Gastroesophageal sphincter (tissue), 4 donors: ENCODE data around the gene ACSL6. TPM values are rescaled to one million over a fixed set of nuclear protein-coding genes. Genes with fewer than 3 reads are reported as not detected.

ENCODE experiments used
- ATAC-seq: fragments of 150-250 bp; one replicate; pipeline ENCODE4 v1.9.1; 2016; ENCODE audit warnings: mild to moderate bottlenecking, moderate library complexity
- H3K27ac ChIP-seq, 4 donors: fragments of 200-600 bp; sonication (generic) in 3 of 4; 1 replicate in 3 of 4; 2 replicates in 1 of 4; pipeline ENCODE4 v1.5.1; 2016 to 2019
- H3K27me3 ChIP-seq: fragments of 200-600 bp; sonication (generic); one replicate; pipeline ENCODE4 v1.5.1; 2019
- H3K36me3 ChIP-seq, 2 donors: fragments of 200-600 bp; sonication (generic); one replicate each; pipeline ENCODE4 v1.5.1; 2019; ENCODE audit warnings: control low read depth in 1 of 2
- H3K4me1 ChIP-seq, 3 donors: fragments of 200-600 bp; sonication (generic); 1 replicate in 2 of 3; 2 replicates in 1 of 3; pipeline ENCODE4 v1.5.1; 2016 to 2019; ENCODE audit warnings: control low read depth in 2 of 3
- H3K4me3 ChIP-seq, 2 donors: fragments of 200-600 bp; sonication (generic); one replicate each; pipeline ENCODE4 v1.5.1; 2019; ENCODE audit warnings: mild to moderate bottlenecking in 1 of 2, moderate library complexity in 1 of 2
- H3K9me3 ChIP-seq, 3 donors: fragments of 200-600 bp; sonication (generic); one replicate each; pipeline ENCODE4 v1.5.1; 2017 to 2019; ENCODE audit warnings: control low read depth in 2 of 3
- EP300 ChIP-seq: sonication (generic); formaldehyde crosslinking; IDR thresholded peaks from one replicate; pipeline ENCODE4 v1.6.1; 2017; ENCODE audit warnings: antibody characterized with exemption, mild to moderate bottlenecking
- POLR2A ChIP-seq, 2 donors: fragments of 450-650 bp; IDR thresholded peaks; one replicate each; pipeline ENCODE4 v1.6.1; 2017; ENCODE audit warnings: antibody characterized with exemption in 2 of 2, mild to moderate bottlenecking in 2 of 2, moderate library complexity in 1 of 2
- POLR2AphosphoS5 ChIP-seq: sonication (generic); formaldehyde crosslinking; IDR thresholded peaks from one replicate; pipeline ENCODE4 v1.6.1; 2017; ENCODE audit warnings: antibody characterized with exemption
- WGBS, 2 donors: methylation state at CpG; one replicate each; pipeline ENCODE4 v1.1.5; 2018; ENCODE audit warnings: low coverage in 1 of 2; 5-methylcytosine and 5-hydroxymethylcytosine counted together
- total RNA-seq, 4 donors: library from RNA; depleted of rRNA; stranded (reverse); fragments of >200 nt; gene quantifications; one replicate each; pipeline ENCODE4 v1.1.0, GENCODE V29; 2016
- TF ChIP-seq, protein P1 (sequence below), 4 experiments: fragments of 200-600 bp in 2 of 4; fragments of 450-650 bp in 2 of 4; sonication (generic) in 1 of 4; IDR thresholded peaks; one replicate each; pipeline ENCODE4 v1.5.1; 2017 to 2019; ENCODE audit warnings: antibody characterized with exemption in 4 of 4, mild to moderate bottlenecking in 2 of 4, moderate library complexity in 2 of 4

ACSL6 gene
- total RNA-seq, 4 donors from 2014 or later: 1.3 to 3.6 (median 2.6) TPM

DNA sequence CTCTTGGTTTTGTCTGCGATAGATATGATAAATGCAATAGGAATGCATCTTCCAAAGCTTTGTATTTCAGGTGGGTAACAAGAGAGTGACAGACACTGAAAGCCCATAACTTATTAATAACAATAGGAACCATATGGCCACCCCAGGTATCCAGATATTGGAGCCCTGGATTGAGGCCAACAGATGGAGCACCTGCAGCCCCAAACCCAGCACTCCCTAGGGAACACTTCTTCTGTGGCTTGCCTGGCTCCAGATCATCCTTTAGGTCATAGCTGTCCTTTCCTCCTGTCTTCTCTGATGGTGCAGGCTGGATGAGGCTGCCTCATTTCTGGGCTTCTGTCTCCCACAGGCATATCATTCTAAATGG lies 44.0 kb upstream of the ACSL6 start:
- Histone ChIP-seq H3K9me3 (no peaks in the 10 kb centered on the region), H3K27ac (no peak overlapping the region), H3K36me3 (no peaks in the 10 kb centered on the region), H3K4me1 (no peaks in the 10 kb centered on the region), H3K27me3 (no peaks in the 10 kb centered on the region), H3K4me3 (no peak overlapping the region)
- no peak for ATAC-seq
- no peak for TF ChIP-seq EP300
- no peak for TF ChIP-seq POLR2AphosphoS5
- TF ChIP-seq POLR2A (IDR thresholded peaks at IDR 0.05): no peak
- TF ChIP-seq, protein P1, sequence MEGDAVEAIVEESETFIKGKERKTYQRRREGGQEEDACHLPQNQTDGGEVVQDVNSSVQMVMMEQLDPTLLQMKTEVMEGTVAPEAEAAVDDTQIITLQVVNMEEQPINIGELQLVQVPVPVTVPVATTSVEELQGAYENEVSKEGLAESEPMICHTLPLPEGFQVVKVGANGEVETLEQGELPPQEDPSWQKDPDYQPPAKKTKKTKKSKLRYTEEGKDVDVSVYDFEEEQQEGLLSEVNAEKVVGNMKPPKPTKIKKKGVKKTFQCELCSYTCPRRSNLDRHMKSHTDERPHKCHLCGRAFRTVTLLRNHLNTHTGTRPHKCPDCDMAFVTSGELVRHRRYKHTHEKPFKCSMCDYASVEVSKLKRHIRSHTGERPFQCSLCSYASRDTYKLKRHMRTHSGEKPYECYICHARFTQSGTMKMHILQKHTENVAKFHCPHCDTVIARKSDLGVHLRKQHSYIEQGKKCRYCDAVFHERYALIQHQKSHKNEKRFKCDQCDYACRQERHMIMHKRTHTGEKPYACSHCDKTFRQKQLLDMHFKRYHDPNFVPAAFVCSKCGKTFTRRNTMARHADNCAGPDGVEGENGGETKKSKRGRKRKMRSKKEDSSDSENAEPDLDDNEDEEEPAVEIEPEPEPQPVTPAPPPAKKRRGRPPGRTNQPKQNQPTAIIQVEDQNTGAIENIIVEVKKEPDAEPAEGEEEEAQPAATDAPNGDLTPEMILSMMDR (IDR thresholded peaks at IDR 0.05): no peak
- 100% methylated on average over 1 of the region's 1 CpG; no CpG with 5 or more reads in 1 of the 2 donors for WGBS, 2 donors

- 55 to 78% methylated on average over 2 of the region's 9 CpGs for WGBS, 2 donors
- no peak for TF ChIP-seq EP300
- TF ChIP-seq POLR2AphosphoS5: no peak
- TF ChIP-seq, protein P1 (IDR thresholded peaks at IDR 0.05): no peak
- TF ChIP-seq POLR2A (IDR thresholded peaks at IDR 0.05): no peak
- Histone ChIP-seq H3K36me3 (no peaks in the 10 kb centered on the region), H3K4me3 (no peak overlapping the region), H3K27me3 (no peaks in the 10 kb centered on the region), H3K27ac (no peak overlapping the region), H3K9me3 (no peaks in the 10 kb centered on the region), H3K4me1 (no peaks in the 10 kb centered on the region)
- no peak for ATAC-seq
Measured at GRCh38 chr5:132054697-132055440, 43.4 kb upstream of the ACSL6 start.

GRCh38 chr5:132054031-132054696 lies 42.7 kb upstream of the ACSL6 start:
- ATAC-seq: no peak
- 76 to 80% methylated on average over 1 to 3 of the region's 10 CpGs for WGBS, 2 donors
- H3K4me3 ChIP-seq: no peak overlapping the region
- TF ChIP-seq POLR2A (IDR thresholded peaks at IDR 0.05): no peak
- no peak for TF ChIP-seq POLR2AphosphoS5
- no peak for TF ChIP-seq EP300
- TF ChIP-seq, protein P1 (IDR thresholded peaks at IDR 0.05): no peak
- H3K27me3 ChIP-seq: no peaks in the 10 kb centered on the region
- H3K36me3 ChIP-seq: no peaks in the 10 kb centered on the region
- H3K9me3 ChIP-seq: no peaks in the 10 kb centered on the region
- H3K27ac ChIP-seq: no peak overlapping the region
- H3K4me1 ChIP-seq: no peaks in the 10 kb centered on the region

DNA sequence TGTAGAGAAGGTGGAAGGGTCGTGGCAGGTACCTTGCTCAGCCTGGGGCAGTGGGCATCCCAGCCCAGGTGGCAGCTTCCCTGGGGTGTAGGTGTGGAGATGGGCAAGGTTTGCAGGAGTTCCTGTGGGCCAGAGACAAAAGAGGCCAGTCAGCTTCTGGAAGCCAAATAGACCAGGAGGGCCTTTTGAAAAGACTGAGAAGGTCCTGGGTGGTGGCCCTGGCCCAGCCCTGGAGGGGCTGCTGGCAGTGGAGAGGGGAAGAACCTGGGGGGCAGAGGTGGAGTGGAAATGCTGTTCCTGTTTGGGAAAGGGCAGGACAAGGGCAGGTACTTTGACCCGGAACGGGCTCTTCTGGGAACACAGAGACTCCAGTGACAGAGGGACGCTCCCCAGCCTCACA lies 42.0 kb upstream of the ACSL6 start:
- Histone ChIP-seq H3K36me3 (no peaks in the 10 kb centered on the region), H3K4me1 (no peaks in the 10 kb centered on the region), H3K27ac (no peak overlapping the region), H3K9me3 (no peaks in the 10 kb centered on the region), H3K4me3 (no peak overlapping the region), H3K27me3 (no peaks in the 10 kb centered on the region)
- no peak for ATAC-seq
- 100% methylated on average over 1 to 2 of the region's 4 CpGs for WGBS, 2 donors
- TF ChIP-seq POLR2A (IDR thresholded peaks at IDR 0.05) (no peak), POLR2AphosphoS5 (no peak), EP300 (no peak)
- TF ChIP-seq, protein P1 (IDR thresholded peaks at IDR 0.05): no peak

- no peak overlapping the region for H3K27ac ChIP-seq
- TF ChIP-seq POLR2A (IDR thresholded peaks at IDR 0.05) (no peak), EP300 (no peak), POLR2AphosphoS5 (no peak)
- TF ChIP-seq, protein P1 (IDR thresholded peaks at IDR 0.05): no peak
- 70 to 80% methylated on average over 1 to 10 of the region's 10 CpGs for WGBS, 2 donors
- H3K9me3 ChIP-seq: no peaks in the 10 kb centered on the region
- no peaks in the 10 kb centered on the region for H3K4me1 ChIP-seq
- no peaks in the 10 kb centered on the region for H3K36me3 ChIP-seq
- no peak overlapping the region for H3K4me3 ChIP-seq
- H3K27me3 ChIP-seq: no peaks in the 10 kb centered on the region
- no peak for ATAC-seq
Measured at GRCh38 chr5:132052520-132052919, 41.1 kb upstream of the ACSL6 start.
